ENCODE results near the gene CPNE5. TPM values are rescaled to one million over a fixed set of nuclear protein-coding genes. Genes with fewer than 3 reads are reported as not detected.

The CPNE5 gene
- total and polyA plus RNA-seq, 9 of the 15 experiments (the other 6 are each of a cell fraction or from before 2014, with no cell fraction given), result 0.14 to 1.0 (median 0.46) TPM; not detected in 2

- TF ChIP-seq FUS (optimal IDR thresholded peaks at IDR 0.05; ENCODE audit: low read depth, low read length) (no peak), ZNF699 (CRISPR knock-in tag; IDR thresholded peaks at IDR 0.05; ENCODE audit: insufficient replicate concordance) (no peak), MBD1 (CRISPR knock-in tag; IDR thresholded peaks at IDR 0.05) (no peak), ATF3 (IDR thresholded peaks at IDR 0.05) (no peak), ATF3 (CRISPR knock-in tag; conservative IDR thresholded peaks at IDR 0.05) (no peak; the same call in 1 of the 2 replicates), BRCA1 (IDR thresholded peaks at IDR 0.05) (no peak), BRCA1 (CRISPR knock-in tag; IDR thresholded peaks at IDR 0.05) (no peak), MEF2A (IDR thresholded peaks at IDR 0.05; ENCODE audit: control insufficient read depth, low read depth, low read length) (no peak), ZBTB34 (CRISPR knock-in tag; IDR thresholded peaks at IDR 0.05) (no peak), DLX4 (CRISPR knock-in tag; IDR thresholded peaks at IDR 0.05) (no peak), SOX6 (IDR thresholded peaks at IDR 0.05) (peak; percentile 77), DEAF1 (CRISPR knock-in tag; IDR thresholded peaks at IDR 0.05) (peak; percentile 41; the same call in 1 of the 2 replicates), ZBTB1 (CRISPR knock-in tag; IDR thresholded peaks at IDR 0.05; ENCODE audit: borderline replicate concordance, low read depth) (no peak), HDGF (IDR thresholded peaks at IDR 0.05) (no peak), TSHZ1 (CRISPR knock-in tag; IDR thresholded peaks at IDR 0.05) (no peak), SMAD1 (IDR thresholded peaks at IDR 0.05; ENCODE audit: low read depth, low read length, partially characterized antibody) (no peak), SNAPC5 (CRISPR knock-in tag; IDR thresholded peaks at IDR 0.05) (no peak)
Measured at GRCh38 chr6:36885461-36886401, 46.5 kb upstream of the CPNE5 start, which contains the start of gene C6orf89 (continued).
